ENCODE results near the gene TTC8. TPM values are rescaled to one million over a fixed set of nuclear protein-coding genes. Genes with fewer than 3 reads are reported as not detected.
"Not testable (repeated sequence)": the region's sequence is repeated elsewhere in the genome, so short reads cannot be mapped to it uniquely, and the experiment has no call there.

The TTC8 gene
- total RNA-seq, 4 donors from 2014 or later = 16.4 to 29.9 (median 23.7) TPM

GRCh38 chr14:88804477-88804876 lies 20.0 kb upstream of the TTC8 start:
- Histone ChIP-seq H3K4me1 (no peaks in the 10 kb centered on the region), H3K36me3 (no peaks in the 10 kb centered on the region), H3K27me3 (no peaks in the 10 kb centered on the region), H3K4me3 (no peak overlapping the region), H3K27ac (replicated peaks in 1 of 4) (no peak overlapping the region), H3K9me3 (peaks cover 0 to 7% (median 0%) of the 10 kb centered on the region in 4 donors)
- WGBS = 60% methylated on average over 1 of the region's 1 CpG
- intact Hi-C loops (cut with DNase I) = no loop called here
- TF ChIP-seq POLR2A (IDR thresholded peaks at IDR 0.05; ENCODE audit: low read depth) (no peak), CTCF (IDR thresholded peaks at IDR 0.05) (no peak), POLR2AphosphoS5 (IDR thresholded peaks at IDR 0.05) (no peak), EP300 (IDR thresholded peaks at IDR 0.05) (no peak)
- DNase-seq (ENCODE audit: extremely low spot score) = no peak

- Histone ChIP-seq H3K4me1 (no peaks in the 10 kb centered on the region), H3K27ac (replicated peaks in 1 of 4) (no peak overlapping the region), H3K9me3 (peaks cover 0 to 7% (median 0%) of the 10 kb centered on the region in 4 donors), H3K27me3 (no peaks in the 10 kb centered on the region), H3K4me3 (no peak overlapping the region), H3K36me3 (no peaks in the 10 kb centered on the region)
- TF ChIP-seq EP300 (IDR thresholded peaks at IDR 0.05) = no peak
- TF ChIP-seq POLR2A (IDR thresholded peaks at IDR 0.05; ENCODE audit: low read depth) = no peak
- no peak for TF ChIP-seq POLR2AphosphoS5 (IDR thresholded peaks at IDR 0.05)
- no peak for TF ChIP-seq CTCF (IDR thresholded peaks at IDR 0.05)
- DNase-seq (ENCODE audit: extremely low spot score) = no peak
- intact Hi-C loops (cut with DNase I) = no loop called here
These were observed 16.1 kb upstream of the TTC8 start for GRCh38 chr14:88808359-88808758.

- intact Hi-C loops (cut with DNase I) = no loop called here
- TF ChIP-seq CTCF (IDR thresholded peaks at IDR 0.05) = no peak
- no peak for TF ChIP-seq POLR2A (IDR thresholded peaks at IDR 0.05; ENCODE audit: low read depth)
- TF ChIP-seq POLR2AphosphoS5 (IDR thresholded peaks at IDR 0.05) = no peak
- TF ChIP-seq EP300 (IDR thresholded peaks at IDR 0.05) = no peak
- Histone ChIP-seq H3K4me1 (no peaks in the 10 kb centered on the region), H3K27ac (replicated peaks in 1 of 4) (no peak overlapping the region), H3K9me3 (no peaks in the 10 kb centered on the region), H3K4me3 (no peak overlapping the region), H3K27me3 (no peaks in the 10 kb centered on the region), H3K36me3 (no peaks in the 10 kb centered on the region)
- DNase-seq (ENCODE audit: extremely low spot score) = no peak
- WGBS = 95% methylated on average over 4 of the region's 4 CpGs
These were observed 8.5 kb upstream of the TTC8 start for GRCh38 chr14:88815980-88816379.

- H3K4me1 ChIP-seq = no peaks in the 10 kb centered on the region
- H3K9me3 ChIP-seq = no peaks in the 10 kb centered on the region
- H3K36me3 ChIP-seq = no peaks in the 10 kb centered on the region
- no peaks in the 10 kb centered on the region for H3K27me3 ChIP-seq
- intact Hi-C loops (cut with DNase I) = no loop called here
- 83% methylated on average over 1 of the region's 1 CpG for WGBS
- no peak for TF ChIP-seq CTCF (IDR thresholded peaks at IDR 0.05)
- TF ChIP-seq EP300 (IDR thresholded peaks at IDR 0.05) = no peak
- no peak for TF ChIP-seq POLR2AphosphoS5 (IDR thresholded peaks at IDR 0.05)
- no peak for TF ChIP-seq POLR2A (IDR thresholded peaks at IDR 0.05; ENCODE audit: low read depth)
- no peak overlapping the region for H3K4me3 ChIP-seq
- no peak for DNase-seq (ENCODE audit: extremely low spot score)
- H3K27ac ChIP-seq (replicated peaks in 1 of 4) = no peak overlapping the region
These were observed 6.4 kb upstream of the TTC8 start for GRCh38 chr14:88818018-88818417.

- H3K4me1 ChIP-seq; H3K9me3 ChIP-seq; H3K27ac ChIP-seq (replicated peaks in 1 of 4); intact Hi-C loops (cut with DNase I); H3K4me3 ChIP-seq; H3K27me3 ChIP-seq; DNase-seq (ENCODE audit: extremely low spot score); H3K36me3 ChIP-seq: not testable (repeated sequence)
- WGBS = 78% methylated on average over 3 of the region's 3 CpGs
These were observed 4.8 kb upstream of the TTC8 start for GRCh38 chr14:88819674-88820073.
